ENCODE data around the gene EBF4.

DNA sequence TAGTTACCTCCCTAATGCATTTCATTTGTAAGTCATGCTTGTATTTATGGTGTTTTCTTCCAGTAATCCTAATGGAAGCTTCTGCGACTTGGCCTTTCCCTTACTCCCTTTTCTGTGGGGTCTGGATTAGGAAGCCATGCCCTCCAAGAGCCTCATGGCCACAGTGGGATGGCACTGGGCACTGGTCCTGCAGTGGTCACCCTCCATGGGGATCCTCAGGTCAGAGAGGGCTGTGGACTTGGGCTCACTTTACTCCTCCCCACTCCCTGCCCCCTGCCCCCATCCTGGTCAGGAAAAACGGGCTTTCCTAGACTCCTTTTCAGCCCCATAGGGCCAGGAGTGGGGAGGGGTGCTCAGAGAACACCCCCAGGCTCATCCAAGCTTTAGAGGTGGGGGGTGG lies 49.9 kb downstream of the EBF4 start:
- TF ChIP-seq, protein P1, sequence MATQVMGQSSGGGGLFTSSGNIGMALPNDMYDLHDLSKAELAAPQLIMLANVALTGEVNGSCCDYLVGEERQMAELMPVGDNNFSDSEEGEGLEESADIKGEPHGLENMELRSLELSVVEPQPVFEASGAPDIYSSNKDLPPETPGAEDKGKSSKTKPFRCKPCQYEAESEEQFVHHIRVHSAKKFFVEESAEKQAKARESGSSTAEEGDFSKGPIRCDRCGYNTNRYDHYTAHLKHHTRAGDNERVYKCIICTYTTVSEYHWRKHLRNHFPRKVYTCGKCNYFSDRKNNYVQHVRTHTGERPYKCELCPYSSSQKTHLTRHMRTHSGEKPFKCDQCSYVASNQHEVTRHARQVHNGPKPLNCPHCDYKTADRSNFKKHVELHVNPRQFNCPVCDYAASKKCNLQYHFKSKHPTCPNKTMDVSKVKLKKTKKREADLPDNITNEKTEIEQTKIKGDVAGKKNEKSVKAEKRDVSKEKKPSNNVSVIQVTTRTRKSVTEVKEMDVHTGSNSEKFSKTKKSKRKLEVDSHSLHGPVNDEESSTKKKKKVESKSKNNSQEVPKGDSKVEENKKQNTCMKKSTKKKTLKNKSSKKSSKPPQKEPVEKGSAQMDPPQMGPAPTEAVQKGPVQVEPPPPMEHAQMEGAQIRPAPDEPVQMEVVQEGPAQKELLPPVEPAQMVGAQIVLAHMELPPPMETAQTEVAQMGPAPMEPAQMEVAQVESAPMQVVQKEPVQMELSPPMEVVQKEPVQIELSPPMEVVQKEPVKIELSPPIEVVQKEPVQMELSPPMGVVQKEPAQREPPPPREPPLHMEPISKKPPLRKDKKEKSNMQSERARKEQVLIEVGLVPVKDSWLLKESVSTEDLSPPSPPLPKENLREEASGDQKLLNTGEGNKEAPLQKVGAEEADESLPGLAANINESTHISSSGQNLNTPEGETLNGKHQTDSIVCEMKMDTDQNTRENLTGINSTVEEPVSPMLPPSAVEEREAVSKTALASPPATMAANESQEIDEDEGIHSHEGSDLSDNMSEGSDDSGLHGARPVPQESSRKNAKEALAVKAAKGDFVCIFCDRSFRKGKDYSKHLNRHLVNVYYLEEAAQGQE (IDR thresholded peaks at IDR 0.05; ENCODE audit: low read depth, low read length), result no peak
- TF ChIP-seq POLR2A (IDR thresholded peaks at IDR 0.05; ENCODE audit: low read depth, low read length) (no peak), NR2C2 (IDR thresholded peaks at IDR 0.05; ENCODE audit: borderline replicate concordance, control insufficient read depth, insufficient read length, low read depth) (no peak), TCF12 (IDR thresholded peaks at IDR 0.05; ENCODE audit: low read depth, low read length) (no peak), BACH1 (IDR thresholded peaks at IDR 0.05; ENCODE audit: borderline replicate concordance) (no peak), GABPA (IDR thresholded peaks at IDR 0.05; ENCODE audit: low read depth) (no peak)

All from GM12878 (cell line).